Right lobe of liver (tissue), 4 donors: ENCODE data around the gene DNM3.

Experiments
- CTCF ChIP-seq, 4 donors: fragments of 200-600 bp in 3 of 4; fragments of 450-650 bp in 1 of 4; IDR thresholded peaks; one replicate each; pipeline versions ENCODE4 v1.5.1 to v1.8.0; 2016 to 2022; ENCODE audit warnings: antibody characterized with exemption in 4 of 4, mild to moderate bottlenecking in 2 of 4
- POLR2A ChIP-seq: fragments of 450-650 bp; IDR thresholded peaks from one replicate; pipeline ENCODE4 v1.6.1; 2017; ENCODE audit warnings: antibody characterized with exemption, mild to moderate bottlenecking
- donor health status: DM: no; HTN: no; CAD: no.
- donor health status: DM: no; HTN: no; CAD: no.
- donor health status: DM: no; HTN: yes; CAD: no.

- no peak for TF ChIP-seq POLR2A
- TF ChIP-seq CTCF (IDR thresholded peaks at IDR 0.05) = no peak
Measured at GRCh38 chr1:172244865-172245264, 403.6 kb downstream of the DNM3 start.
